PC-9 (cell line): ENCODE measurements around the gene GORASP1. TPM values are rescaled to one million over a fixed set of nuclear protein-coding genes. Genes with fewer than 3 reads are reported as not detected.

Experiments
- BruUV-seq: library from RNA; stranded (reverse); fragments of 400-500 nt; replicated peaks from 2 replicates; lab custom pipeline; 2021; lab: Mats Ljungman, UMichigan
- CTCF ChIA-PET: fragments of 300-600 bp; sonication (Branson Sonifier 250); formaldehyde crosslinking; loops from one replicate; lab custom pipeline; 2022; ENCODE audit warnings: antibody characterized with exemption; lab: Charles Lee
- POLR2A ChIA-PET: fragments of 300-600 bp; sonication (Branson Sonifier 250); formaldehyde crosslinking; loops from one replicate; lab custom pipeline; 2022; ENCODE audit warnings: antibody characterized with exemption; ENCODE audit not compliant: unreplicated experiment; lab: Charles Lee
- DNase-seq, 2 experiments: peaks; one replicate each; pipeline versions ENCODE4 v3.0.0 to v3.0.0-alpha.2; 2015 to 2022; ENCODE audit warnings: mixed read lengths in 1 of 2
- H2AFZ ChIP-seq: fragments of 200-600 bp; sonication (generic); 2 replicates; pipeline ENCODE4 v1.8.1; 2017; ENCODE audit warnings: antibody characterized with exemption
- H3F3A ChIP-seq: fragments of 200-600 bp; sonication (generic); 2 replicates; pipeline ENCODE4 v1.8.1; 2017; ENCODE audit warnings: antibody characterized with exemption, mild to moderate bottlenecking, low read depth; ENCODE audit not compliant: insufficient read depth
- H3K27ac ChIP-seq: fragments of 200-600 bp; sonication (generic); 2 replicates; pipeline ENCODE4 v1.6.1; 2016; ENCODE audit warnings: mixed run types
- H3K27me3 ChIP-seq: fragments of 200-600 bp; sonication (generic); 2 replicates; pipeline ENCODE4 v1.6.1; 2016; ENCODE audit warnings: low read depth, mixed run types; ENCODE audit not compliant: insufficient read depth
- H3K36me3 ChIP-seq: fragments of 200-600 bp; sonication (generic); 2 replicates; pipeline ENCODE4 v1.6.1; 2016; ENCODE audit warnings: low read depth, mixed run types
- H3K4me1 ChIP-seq: fragments of 200-600 bp; sonication (generic); replicated peaks from 2 replicates; pipeline ENCODE4 v1.6.1; 2016; ENCODE audit warnings: mixed run types; ENCODE audit not compliant: insufficient read depth
- H3K4me2 ChIP-seq: fragments of 200-600 bp; sonication (generic); 2 replicates; pipeline ENCODE4 v1.6.1; 2017; ENCODE audit warnings: mixed run types
- H3K4me3 ChIP-seq: fragments of 200-600 bp; sonication (generic); 2 replicates; pipeline ENCODE4 v1.6.1; 2016; ENCODE audit warnings: mixed run types
- H3K79me2 ChIP-seq: fragments of 200-600 bp; sonication (generic); 2 replicates; pipeline ENCODE4 v1.6.1; 2017; ENCODE audit warnings: low read depth, mixed run types
- H3K9me2 ChIP-seq: fragments of 200-600 bp; sonication (generic); 2 replicates; pipeline ENCODE4 v1.8.1; 2017; ENCODE audit warnings: mild to moderate bottlenecking; ENCODE audit not compliant: insufficient read depth
- H3K9me3 ChIP-seq: fragments of 200-600 bp; sonication (generic); 2 replicates; pipeline ENCODE4 v1.8.1; 2016; ENCODE audit warnings: low read depth; ENCODE audit not compliant: insufficient read depth
- H4K20me1 ChIP-seq: fragments of 200-600 bp; sonication (generic); 2 replicates; pipeline ENCODE4 v1.8.1; 2017; ENCODE audit not compliant: insufficient read depth
- EZH2 ChIP-seq: fragments of 200-600 bp; sonication (generic); IDR thresholded peaks from 2 replicates; pipeline ENCODE4 v1.8.0; 2017; ENCODE audit warnings: antibody characterized with exemption, low read depth
- intact Hi-C: fragments of 100-400 bp; cut with micrococcal nuclease; formaldehyde crosslinking; loops from one replicate; pipeline ENCODE4 v1.10.0; 2022; ENCODE audit not compliant: unreplicated experiment
- total RNA-seq: library from RNA; stranded (reverse); gene quantifications from 2 replicates; pipeline ENCODE4 v1.2.3, GENCODE V29; 2021
- TF ChIP-seq, protein P1 (sequence below): fragments of 200-600 bp; sonication (generic); conservative IDR thresholded peaks from 2 replicates; pipeline ENCODE4 v1.6.1; 2017; ENCODE audit warnings: mixed run types, antibody characterized with exemption, mild to moderate bottlenecking, moderate library complexity

Gene GORASP1
- total RNA-seq, 1 experiment from 2014 or later, result 43.4 TPM

DNA sequence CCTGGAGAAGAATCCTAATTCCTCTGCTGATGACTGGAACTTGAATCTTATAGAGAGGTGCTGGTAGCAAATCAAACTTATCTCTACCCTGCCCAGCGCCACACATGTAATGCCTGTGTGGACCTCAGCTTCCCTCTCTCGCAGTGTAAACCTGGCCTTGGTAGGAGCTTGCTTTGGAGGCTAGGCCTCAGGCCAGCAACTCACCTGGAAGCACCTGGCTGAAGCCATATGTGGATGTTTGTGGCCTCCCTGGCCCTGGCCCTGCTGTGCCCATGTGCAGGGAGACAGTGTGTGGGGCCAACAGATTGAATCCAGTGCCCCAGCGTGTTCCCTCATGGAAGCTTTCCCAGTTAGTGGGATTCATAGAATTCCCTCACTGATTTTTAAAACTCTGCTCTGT lies 8.4 kb upstream of the GORASP1 start:
- Histone ChIP-seq H3K9me2 (no peaks in the 10 kb centered on the region), H3K9me3 (no peaks in the 10 kb centered on the region), H4K20me1 (no peaks in the 10 kb centered on the region), H3K27ac (no peak overlapping the region), H2AFZ (no peak overlapping the region), H3K79me2 (no peaks in the 10 kb centered on the region), H3K36me3 (no peaks in the 10 kb centered on the region), H3K4me1 (no peaks in the 10 kb centered on the region), H3K4me2 (no peak overlapping the region), H3K27me3 (no peaks in the 10 kb centered on the region), H3K4me3 (no peak overlapping the region), H3F3A (no peaks in the 10 kb centered on the region)
- ChIA-PET CTCF (no interaction called here), POLR2A (no interaction called here)
- no peak for DNase-seq
- intact Hi-C loops, result no loop called here
- TF ChIP-seq EZH2, result no peak
- TF ChIP-seq, protein P1, sequence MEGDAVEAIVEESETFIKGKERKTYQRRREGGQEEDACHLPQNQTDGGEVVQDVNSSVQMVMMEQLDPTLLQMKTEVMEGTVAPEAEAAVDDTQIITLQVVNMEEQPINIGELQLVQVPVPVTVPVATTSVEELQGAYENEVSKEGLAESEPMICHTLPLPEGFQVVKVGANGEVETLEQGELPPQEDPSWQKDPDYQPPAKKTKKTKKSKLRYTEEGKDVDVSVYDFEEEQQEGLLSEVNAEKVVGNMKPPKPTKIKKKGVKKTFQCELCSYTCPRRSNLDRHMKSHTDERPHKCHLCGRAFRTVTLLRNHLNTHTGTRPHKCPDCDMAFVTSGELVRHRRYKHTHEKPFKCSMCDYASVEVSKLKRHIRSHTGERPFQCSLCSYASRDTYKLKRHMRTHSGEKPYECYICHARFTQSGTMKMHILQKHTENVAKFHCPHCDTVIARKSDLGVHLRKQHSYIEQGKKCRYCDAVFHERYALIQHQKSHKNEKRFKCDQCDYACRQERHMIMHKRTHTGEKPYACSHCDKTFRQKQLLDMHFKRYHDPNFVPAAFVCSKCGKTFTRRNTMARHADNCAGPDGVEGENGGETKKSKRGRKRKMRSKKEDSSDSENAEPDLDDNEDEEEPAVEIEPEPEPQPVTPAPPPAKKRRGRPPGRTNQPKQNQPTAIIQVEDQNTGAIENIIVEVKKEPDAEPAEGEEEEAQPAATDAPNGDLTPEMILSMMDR, result no peak
- BruUV-seq, result no TSS peak

GRCh38 chr3:39114456-39114855 lies 7.0 kb upstream of the GORASP1 start:
- no peaks in the 10 kb centered on the region for H3F3A ChIP-seq
- no peaks in the 10 kb centered on the region for H3K9me3 ChIP-seq
- H3K27ac ChIP-seq, result no peak overlapping the region
- ChIA-PET POLR2A (no interaction called here), CTCF (no interaction called here)
- no peaks in the 10 kb centered on the region for H3K79me2 ChIP-seq
- H3K4me3 ChIP-seq, result no peak overlapping the region
- H3K4me1 ChIP-seq, result no peaks in the 10 kb centered on the region
- H3K27me3 ChIP-seq, result no peaks in the 10 kb centered on the region
- H3K9me2 ChIP-seq, result no peaks in the 10 kb centered on the region
- DNase-seq, result no peak
- H4K20me1 ChIP-seq, result no peaks in the 10 kb centered on the region
- no peaks in the 10 kb centered on the region for H3K36me3 ChIP-seq
- no peak for TF ChIP-seq EZH2
- TF ChIP-seq, protein P1, result no peak
- intact Hi-C loops, result no loop called here
- no peak overlapping the region for H2AFZ ChIP-seq
- no TSS peak for BruUV-seq
- no peak overlapping the region for H3K4me2 ChIP-seq

DNA sequence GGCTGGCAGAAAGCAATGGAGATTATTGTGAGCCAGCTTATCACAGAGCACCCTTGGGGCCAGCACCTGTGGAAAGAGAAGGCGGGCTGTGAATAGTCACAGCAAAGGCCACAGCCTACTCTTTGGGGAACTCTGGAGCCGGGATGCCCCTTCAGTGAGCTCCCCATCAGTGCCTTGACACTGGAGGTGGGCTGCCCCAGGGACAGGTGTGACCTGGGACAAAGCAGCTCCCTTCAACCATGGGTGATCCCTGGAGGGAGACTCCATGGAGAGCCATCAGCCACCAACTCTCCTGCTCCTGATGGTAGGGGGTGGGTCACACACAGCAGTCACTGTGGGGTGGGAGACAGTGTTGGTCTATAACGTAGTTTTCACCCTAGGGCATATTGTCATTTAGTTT lies 5.9 kb upstream of the GORASP1 start:
- Histone ChIP-seq H3K27ac (no peak overlapping the region), H3F3A (no peaks in the 10 kb centered on the region), H2AFZ (no peak overlapping the region), H3K36me3 (no peaks in the 10 kb centered on the region), H3K9me3 (no peaks in the 10 kb centered on the region), H3K27me3 (no peaks in the 10 kb centered on the region), H3K9me2 (no peaks in the 10 kb centered on the region), H3K4me2 (no peak overlapping the region), H3K79me2 (no peaks in the 10 kb centered on the region), H4K20me1 (no peaks in the 10 kb centered on the region), H3K4me1 (no peaks in the 10 kb centered on the region), H3K4me3 (no peak overlapping the region)
- DNase-seq, result no peak
- POLR2A ChIA-PET, result no interaction called here
- TF ChIP-seq, protein P1, result no peak
- TF ChIP-seq EZH2, result no peak
- CTCF ChIA-PET, result no interaction called here
- intact Hi-C loops, result no loop called here
- BruUV-seq, result no TSS peak
